Motor neuron (in vitro differentiated cells): ENCODE measurements around the gene MADCAM1. TPM values are rescaled to one million over a fixed set of nuclear protein-coding genes. Genes with fewer than 3 reads are reported as not detected.
"Not testable (repeated sequence)": the region's sequence is repeated elsewhere in the genome, so short reads cannot be mapped to it uniquely, and the experiment has no call there.

Experiments used
- ATAC-seq, 8 experiments: fragments of 200-7000 bp; cut with Tn5 transposase; replicated peaks in 6 of 8; 2 replicates each; pipeline ENCODE4 v1.8.0; 2021; ENCODE audit warnings: mild to moderate bottlenecking in 8 of 8, moderate library complexity in 8 of 8
- H3K27ac ChIP-seq, 2 donors: fragments of 250-450 bp; sonication (Bioruptor Pico); 2 replicates each; pipeline ENCODE4 v1.9.0; 2021; ENCODE audit warnings: antibody characterized with exemption in 2 of 2, mild to moderate bottlenecking in 2 of 2, moderate library complexity in 1 of 2
- H3K4me1 ChIP-seq, 2 donors: fragments of 250-450 bp; sonication (Bioruptor Pico); replicated peaks in 1 of 2; 2 replicates each; pipeline ENCODE4 v1.6.1; 2021; ENCODE audit warnings: antibody characterized with exemption in 2 of 2, mild to moderate bottlenecking in 2 of 2, moderate library complexity in 1 of 2
- H3K4me3 ChIP-seq, 5 donors: fragments of 250-450 bp; sonication (Bioruptor Pico); 2 replicates each; pipeline ENCODE4 v1.9.0; 2021; ENCODE audit warnings: antibody characterized with exemption in 5 of 5, mild to moderate bottlenecking in 5 of 5, moderate library complexity in 4 of 5
- WGBS, 10 experiments: fragments of 450-650 bp; shearing (Covaris generic); methylation state at CpG; one replicate each; pipeline ENCODE4 v1.0.0; 2022; 5-methylcytosine and 5-hydroxymethylcytosine counted together
- in situ Hi-C, 9 experiments: fragments of 400-800 bp; cut with MboI; loops; one replicate each; pipeline ENCODE4 v1.15.0; 2021; ENCODE audit warnings: low sequenced_read_pairs in 9 of 9, low pct_unique_long_range_greater_than_20kb in 2 of 9; ENCODE audit not compliant: unreplicated experiment in 9 of 9
- total RNA-seq, 8 experiments: library from RNA; unstranded; fragments of 300-600 nt; gene quantifications; 2 replicates each; pipeline versions ENCODE4 v1.2.3 to v1.2.4, GENCODE V29; 2022

Gene MADCAM1
- total RNA-seq, 8 experiments from 2014 or later: 0.27 to 1.3 (median 0.57) TPM

DNA sequence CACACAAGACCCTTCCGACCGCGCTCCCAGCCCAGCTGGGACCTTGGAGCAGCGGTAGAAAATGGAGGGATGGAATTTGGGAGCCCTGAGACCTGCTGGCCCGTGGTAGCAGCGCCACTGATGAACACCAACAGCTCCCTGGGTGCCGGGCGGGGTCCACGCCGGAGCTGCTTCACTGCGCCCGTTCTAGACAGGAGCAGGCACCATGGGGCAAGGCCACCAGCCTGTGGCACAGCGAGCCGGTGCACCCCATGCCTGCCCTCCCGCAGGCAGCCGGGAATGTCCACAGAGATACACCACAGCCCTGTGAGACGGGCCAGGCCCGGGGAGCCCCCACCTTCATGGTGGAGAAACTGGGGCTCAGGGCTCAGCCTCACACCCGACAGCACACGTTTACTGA is 25.6 kb upstream of the MADCAM1 start:
- H3K4me3 ChIP-seq: no peak overlapping the region
- in situ Hi-C loops: no loop called here
- H3K27ac ChIP-seq: no peak overlapping the region
- H3K4me1 ChIP-seq: no peaks in the 10 kb centered on the region
- 40 to 100% (median 80%) methylated on average over 1 to 12 of the region's 20 CpGs; no CpG with 5 or more reads in 4 of the 10 experiments for WGBS, 10 experiments
- ATAC-seq: no peak

DNA sequence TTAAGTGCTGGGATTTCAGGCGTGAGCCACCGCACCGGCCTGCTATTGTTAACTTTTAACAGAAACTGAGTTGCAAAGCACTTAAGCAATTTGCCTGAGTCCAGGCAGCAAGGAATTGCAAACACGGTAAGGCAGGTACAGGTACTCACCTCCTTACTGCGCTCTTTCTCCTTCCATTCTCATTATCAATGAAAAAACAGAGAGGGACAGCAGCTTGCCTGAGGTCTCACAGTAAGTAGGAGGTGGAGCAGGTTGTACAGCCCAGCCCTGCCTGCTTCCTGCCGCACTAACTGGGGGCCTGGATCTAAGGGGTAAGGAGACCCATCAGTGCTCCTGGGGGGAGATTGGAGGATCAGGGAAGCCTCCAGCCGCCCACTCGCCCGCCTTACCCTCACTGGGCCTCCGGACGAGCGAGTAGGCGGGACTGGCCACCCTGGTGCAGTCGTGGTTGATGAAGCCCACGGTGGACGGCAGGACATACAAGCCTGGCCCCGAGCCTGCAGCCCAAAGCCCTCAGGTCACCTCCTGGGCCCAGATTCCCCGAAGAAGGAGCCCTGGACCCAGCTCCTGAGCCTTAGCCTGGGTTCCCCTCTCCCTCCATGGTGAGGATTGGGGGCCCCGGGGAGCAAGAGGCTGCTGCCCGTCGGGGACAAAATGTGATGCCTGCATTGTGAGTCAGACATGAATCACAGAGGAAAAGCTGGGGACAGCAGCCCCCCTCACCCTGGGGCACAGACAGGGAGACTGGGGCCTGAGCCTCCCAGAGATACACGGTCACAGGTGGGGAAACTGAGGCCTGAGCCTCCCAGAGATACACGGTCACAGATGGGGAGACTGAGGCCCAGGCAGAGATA is 24.1 kb upstream of the MADCAM1 start:
- in situ Hi-C loops: no loop called here
- 58 to 100% (median 81%) methylated on average over 1 to 21 of the region's 23 CpGs; no CpG with 5 or more reads in 4 of the 10 experiments for WGBS, 10 experiments
- Histone ChIP-seq H3K4me1 (no peaks in the 10 kb centered on the region), H3K27ac (no peak overlapping the region), H3K4me3 (no peak overlapping the region)
- peak in 1 of 8 experiments; percentile 7 for ATAC-seq

DNA sequence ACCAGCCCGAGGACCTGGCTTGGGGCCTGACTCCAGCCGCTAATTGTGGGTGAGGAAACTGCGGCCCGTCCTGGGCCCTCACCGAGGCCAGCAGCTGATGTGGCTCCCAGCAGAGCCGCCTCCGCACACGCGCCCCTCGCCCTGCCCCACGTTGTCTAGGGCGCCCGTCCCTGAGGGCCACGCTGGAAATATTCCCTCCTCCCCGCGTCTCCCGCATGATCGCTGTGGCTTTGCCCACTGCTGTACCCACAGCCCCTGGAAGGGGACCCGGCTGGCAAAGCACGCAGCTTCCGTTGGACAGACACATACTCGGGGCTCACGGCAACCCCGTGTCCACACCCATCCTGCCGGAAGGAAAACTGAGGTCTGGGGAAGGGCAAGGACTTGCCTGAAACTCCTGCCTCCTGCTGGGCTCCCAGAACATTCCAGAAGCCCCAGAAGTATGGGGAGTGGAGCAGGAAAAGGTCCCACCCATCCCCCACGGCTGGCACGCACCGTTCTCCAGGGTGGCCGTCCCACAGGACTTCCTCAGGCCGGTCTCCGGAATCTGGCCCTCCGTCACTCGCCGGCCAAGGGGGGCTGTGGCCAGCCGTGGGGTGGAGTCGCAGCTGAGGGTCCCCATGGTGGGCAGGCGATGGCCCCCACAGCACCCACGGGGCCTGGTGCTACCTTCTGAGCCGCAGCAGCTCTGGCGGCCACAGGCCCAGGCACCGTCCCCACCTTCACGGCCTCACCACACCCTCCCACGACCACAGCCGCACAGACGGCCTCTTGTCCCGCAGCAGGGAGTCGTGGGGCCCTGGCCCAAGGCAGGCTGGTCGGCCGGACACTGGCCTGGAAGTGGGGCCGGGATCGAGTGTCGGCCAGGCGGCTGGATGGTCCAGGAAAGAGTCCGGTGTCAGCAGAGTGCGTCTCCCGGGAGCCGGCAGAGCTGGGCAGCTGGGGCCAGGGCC is 21.9 kb upstream of the MADCAM1 start:
- Histone ChIP-seq H3K27ac (no peak overlapping the region), H3K4me1 (peaks cover 0 to 7% of the 10 kb centered on the region in 2 donors), H3K4me3 (no peak overlapping the region)
- in situ Hi-C loops: no loop called here
- peak in 3 of 8 experiments; percentile 5 to 13 (median 9) for ATAC-seq
- WGBS, 10 experiments: 79 to 90% (median 90%) methylated on average over 2 to 10 of the region's 57 CpGs; no CpG with 5 or more reads in 7 of the 10 experiments

DNA sequence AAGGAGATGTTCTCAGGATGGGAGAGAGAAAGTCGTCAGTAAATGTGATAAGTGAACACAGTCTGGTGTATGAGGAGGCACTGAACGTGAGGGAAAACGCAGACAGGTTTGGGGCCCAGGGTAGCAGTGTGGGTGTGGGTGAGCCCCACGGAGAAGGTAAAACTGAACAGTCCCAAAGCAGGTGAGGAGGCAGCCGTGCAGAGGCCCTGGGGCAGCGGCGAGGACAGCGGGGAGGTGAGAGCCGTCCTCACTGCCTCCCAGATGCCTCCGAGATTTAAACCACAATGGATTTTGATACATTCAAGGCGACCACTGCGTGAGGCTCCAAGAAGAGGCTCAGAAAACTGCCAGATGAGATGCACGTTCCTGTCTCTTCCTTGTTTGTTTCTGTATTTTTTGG is 20.9 kb upstream of the MADCAM1 start:
- in situ Hi-C loops: no loop called here
- no peak overlapping the region for H3K4me3 ChIP-seq
- WGBS, 10 experiments: 57 to 100% (median 71%) methylated on average over 1 to 10 of the region's 13 CpGs; no CpG with 5 or more reads in 2 of the 10 experiments
- ATAC-seq: no peak
- peaks cover 0 to 7% of the 10 kb centered on the region in 2 donors for H3K4me1 ChIP-seq
- no peak overlapping the region for H3K27ac ChIP-seq

DNA sequence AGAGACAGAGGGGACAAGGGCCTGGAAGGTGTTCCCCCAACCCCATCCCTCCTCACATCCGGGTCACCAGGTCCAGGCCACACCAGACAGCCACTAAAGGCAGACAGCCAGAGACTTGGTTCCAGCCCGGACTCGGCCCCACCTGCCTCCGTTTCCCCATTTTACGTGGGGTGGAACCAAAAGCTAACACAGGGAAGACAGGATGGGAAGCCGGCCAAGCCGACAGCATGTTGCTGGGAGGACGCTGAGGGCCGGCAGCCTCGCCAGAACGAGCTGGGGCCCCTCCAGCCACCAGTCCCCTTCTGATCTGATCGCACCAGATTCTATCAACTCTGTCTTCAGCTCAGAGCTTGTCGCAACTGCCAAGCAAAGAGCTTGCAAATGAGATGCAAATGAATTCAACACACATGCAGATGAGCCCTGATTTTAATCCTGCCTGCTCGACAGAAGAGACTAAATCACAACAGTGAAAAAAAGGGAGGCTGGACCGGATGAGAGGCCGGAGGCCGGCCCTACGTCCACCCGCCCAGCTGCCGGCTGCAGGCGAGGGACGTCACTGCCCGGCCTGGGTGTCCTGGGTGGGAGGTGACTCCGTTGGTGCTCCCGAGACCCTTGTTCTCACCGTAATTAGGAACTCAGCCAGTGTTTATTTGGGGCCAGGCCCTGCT is 17.9 kb upstream of the MADCAM1 start:
- in situ Hi-C loops: no loop called here
- peak in 6 of 8 experiments; percentile 39 to 73 (median 47) for ATAC-seq
- peaks cover 0 to 7% of the 10 kb centered on the region in 2 donors for H3K4me1 ChIP-seq
- no peak overlapping the region for H3K4me3 ChIP-seq
- no peak overlapping the region for H3K27ac ChIP-seq
- WGBS, 10 experiments: 16 to 72% (median 65%) methylated on average over 5 to 14 of the region's 26 CpGs; no CpG with 5 or more reads in 5 of the 10 experiments

DNA sequence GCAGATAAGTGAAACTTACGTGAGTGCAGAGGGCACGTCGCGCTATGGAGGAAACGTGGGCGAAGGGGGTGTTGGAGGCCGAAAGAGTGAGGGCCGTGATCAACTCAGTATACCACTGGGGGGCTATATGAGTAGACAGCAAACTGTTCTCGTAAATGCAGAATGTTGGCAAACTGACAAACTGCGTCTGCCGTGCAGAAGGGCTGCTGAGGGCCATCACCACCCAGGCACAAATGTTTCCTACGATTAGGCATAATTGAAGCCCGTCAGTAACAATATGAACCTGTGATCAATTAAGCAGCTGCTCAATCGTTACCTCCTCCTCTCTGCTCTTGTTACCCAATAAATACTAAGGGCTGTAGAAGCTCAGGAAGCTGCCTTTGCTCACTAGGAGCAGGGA is 17.3 kb upstream of the MADCAM1 start:
- WGBS, 10 experiments: 18 to 80% (median 73%) methylated on average over 1 to 11 of the region's 14 CpGs; no CpG with 5 or more reads in 3 of the 10 experiments
- H3K27ac ChIP-seq: no peak overlapping the region
- in situ Hi-C loops: no loop called here
- peaks cover 0 to 7% of the 10 kb centered on the region in 2 donors for H3K4me1 ChIP-seq
- H3K4me3 ChIP-seq: no peak overlapping the region
- no peak for ATAC-seq

DNA sequence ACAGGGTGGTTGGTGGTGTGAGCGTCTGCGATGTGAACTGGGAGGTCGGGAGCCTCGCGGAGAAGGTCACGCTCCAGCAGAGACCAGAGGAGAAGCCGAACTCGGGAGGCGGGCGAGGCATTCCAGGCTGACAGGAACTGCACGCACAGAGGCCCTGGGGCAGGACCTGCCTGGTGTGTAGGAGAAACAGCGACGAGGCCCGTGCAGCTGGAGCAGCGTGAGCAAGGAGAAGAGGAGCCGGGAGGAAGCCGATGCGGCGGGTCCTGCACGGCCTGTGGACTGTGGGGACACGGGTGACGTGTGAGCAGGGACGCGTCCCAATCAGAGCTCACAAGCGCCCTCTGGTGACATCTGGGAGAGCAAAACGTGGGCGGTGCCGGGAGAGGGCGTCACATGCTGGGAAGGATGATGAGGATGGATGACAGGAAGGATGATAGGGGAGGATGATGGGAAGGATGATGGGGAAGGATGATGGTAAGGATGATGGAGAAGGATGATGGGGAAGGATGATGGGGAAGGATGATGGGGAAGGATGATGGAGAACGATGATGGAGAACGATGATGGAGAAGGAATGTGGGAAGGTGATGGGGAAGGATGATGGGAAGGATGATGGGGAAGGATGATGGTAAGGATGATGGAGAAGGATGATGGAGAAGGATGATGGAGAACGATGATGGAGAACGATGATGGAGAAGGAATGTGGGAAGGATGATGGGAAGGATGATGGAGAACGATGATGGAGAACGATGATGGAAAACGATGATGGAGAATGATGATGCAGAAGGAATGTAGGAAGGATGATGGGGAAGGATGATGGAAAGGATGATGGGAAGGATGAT is 16.1 kb upstream of the MADCAM1 start:
- peaks cover 2 to 11% of the 10 kb centered on the region in 2 donors for H3K4me1 ChIP-seq
- peak overlapping the region in 1 of 5 donors; percentile 5 for H3K4me3 ChIP-seq
- in situ Hi-C loops: no loop called here

DNA sequence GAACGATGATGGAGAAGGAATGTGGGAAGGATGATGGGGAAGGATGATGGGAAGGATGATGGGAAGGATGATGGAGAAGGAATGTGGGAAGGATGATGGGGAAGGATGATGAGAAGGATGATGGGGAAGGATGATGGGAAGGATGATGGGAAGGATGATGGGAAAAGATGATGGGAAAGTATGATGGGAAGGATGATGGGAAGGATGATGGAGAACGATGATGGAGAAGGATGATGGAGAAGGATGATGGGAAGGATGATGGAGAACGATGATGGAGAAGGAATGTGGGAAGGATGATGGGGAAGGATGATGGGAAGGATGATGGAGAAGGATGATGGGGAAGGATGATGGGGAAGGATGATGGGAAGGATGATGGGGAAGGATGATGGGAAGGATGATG is 15.2 kb upstream of the MADCAM1 start:
- in situ Hi-C loops, ATAC-seq, H3K27ac ChIP-seq, H3K4me3 ChIP-seq: not testable (repeated sequence)
- 64 to 95% (median 84%) methylated on average over 1 to 3 of the region's 3 CpGs for WGBS, 10 experiments
- H3K4me1 ChIP-seq: peaks cover 11 to 19% of the 10 kb centered on the region in 2 donors

More for the DNA sequence above, 16.1 kb upstream of the MADCAM1 start:
- peak; percentile 55 to 95 (median 70) for ATAC-seq
- 30 to 66% (median 43%) methylated on average over 2 to 36 of the region's 36 CpGs for WGBS, 10 experiments
- no peak overlapping the region for H3K27ac ChIP-seq

DNA sequence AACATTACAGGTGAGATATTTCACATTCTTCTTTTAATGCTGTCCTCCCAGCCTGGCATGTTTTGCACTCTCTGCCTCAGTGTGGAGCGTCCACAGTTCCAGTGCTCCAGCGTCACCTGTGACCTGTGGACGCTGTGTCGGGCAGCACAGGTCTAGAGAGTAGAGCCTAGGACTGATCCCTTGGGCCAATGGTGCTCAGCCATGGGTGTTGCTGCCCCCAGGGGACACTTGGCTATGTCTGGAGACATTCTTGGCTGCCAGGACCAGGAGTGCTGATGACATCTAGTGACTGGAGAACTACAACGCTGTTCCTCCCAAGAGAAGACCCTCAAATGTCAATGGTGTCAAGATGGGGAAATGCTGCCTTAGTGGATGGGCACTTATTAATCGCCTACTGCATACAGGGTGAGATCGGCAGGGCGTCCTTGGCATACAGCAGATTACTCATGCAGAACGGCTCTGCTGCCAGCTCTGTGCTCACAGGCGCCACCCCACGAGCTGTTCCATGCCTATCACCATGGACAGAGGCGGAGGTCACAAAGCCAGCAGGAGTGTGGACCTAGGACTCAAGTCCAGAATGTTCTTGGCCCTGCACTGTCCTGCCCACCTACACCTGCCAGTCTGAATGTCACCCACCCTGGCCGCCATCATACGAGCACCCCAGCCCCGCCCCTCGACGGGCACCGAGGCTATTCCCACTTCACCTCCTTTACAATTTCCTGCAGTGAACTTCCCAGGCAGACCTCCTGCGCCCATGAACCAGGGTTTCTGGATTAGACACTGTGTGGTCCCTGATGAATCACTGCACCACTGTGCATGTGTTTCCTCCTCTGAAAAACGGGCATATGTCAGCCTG is 13.9 kb upstream of the MADCAM1 start:
- no peak for ATAC-seq
- in situ Hi-C loops: no loop called here
- Histone ChIP-seq H3K4me3 (no peak overlapping the region), H3K4me1 (peaks cover 14 to 23% of the 10 kb centered on the region in 2 donors), H3K27ac (no peak overlapping the region)
- 46 to 100% (median 74%) methylated on average over 1 to 13 of the region's 20 CpGs; no CpG with 5 or more reads in 2 of the 10 experiments for WGBS, 10 experiments

DNA sequence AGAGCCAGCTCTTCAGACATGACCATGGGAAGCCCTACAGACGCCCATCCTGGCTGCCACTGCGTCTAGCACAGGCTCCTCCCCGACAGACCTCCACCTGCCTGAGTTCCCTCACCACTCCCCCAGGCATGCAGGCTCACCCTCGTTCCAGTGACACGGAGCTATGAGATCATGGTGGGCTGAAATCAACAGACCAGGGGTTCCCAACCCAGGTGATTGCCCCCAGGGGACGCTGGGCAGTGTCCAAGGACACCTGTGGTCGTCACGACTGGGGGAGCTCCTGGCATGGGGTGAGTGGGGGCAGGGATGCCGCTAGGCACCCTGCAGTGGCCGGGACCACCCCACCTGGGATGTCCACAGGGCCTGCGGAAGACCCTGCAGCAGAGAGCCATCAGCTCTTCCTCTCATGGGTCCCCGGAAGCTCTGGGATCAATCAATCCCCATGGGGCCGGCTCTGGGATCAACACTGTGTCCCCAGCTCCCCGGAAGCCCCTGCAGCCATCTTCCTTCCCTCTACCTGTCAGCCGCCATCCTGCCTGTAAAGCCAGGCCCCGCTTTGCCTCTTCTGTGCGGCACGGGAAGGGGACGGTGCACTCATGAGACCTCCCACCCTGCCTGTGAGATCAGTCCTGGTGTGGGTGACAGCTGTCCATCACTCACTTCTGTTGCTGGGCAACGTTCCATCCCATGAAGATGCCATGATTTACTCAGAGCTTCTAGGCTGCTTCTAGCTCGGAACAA is 12.8 kb upstream of the MADCAM1 start:
- WGBS, 10 experiments: 12 to 84% (median 72%) methylated on average over 4 to 15 of the region's 21 CpGs; no CpG with 5 or more reads in 1 of the 10 experiments
- Histone ChIP-seq H3K27ac (no peak overlapping the region), H3K4me1 (peaks cover 18 to 24% of the 10 kb centered on the region in 2 donors), H3K4me3 (no peak overlapping the region)
- in situ Hi-C loops: no loop called here
- no peak for ATAC-seq

DNA sequence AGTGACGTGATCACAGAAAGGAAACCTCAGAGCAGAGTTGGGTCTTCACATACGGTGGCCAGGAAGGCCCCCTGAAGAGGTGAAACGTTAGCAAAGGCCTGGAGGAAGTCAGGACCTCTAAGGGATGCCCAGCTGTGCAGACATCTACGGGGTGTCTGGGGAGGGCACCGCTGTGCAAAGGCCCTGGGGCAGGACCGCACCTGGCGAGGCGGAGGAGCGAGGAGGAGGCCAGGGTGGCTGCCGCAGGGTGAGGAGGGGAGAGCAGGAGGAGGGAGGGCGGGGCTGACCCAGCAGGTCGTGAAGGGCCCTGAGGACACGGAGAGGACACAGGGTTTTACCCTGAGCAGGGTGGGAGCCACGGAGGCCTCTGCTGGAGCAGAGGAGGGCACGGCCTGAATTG is 11.8 kb upstream of the MADCAM1 start:
- in situ Hi-C loops: no loop called here
- Histone ChIP-seq H3K4me1 (peaks cover 18 to 19% of the 10 kb centered on the region in 2 donors), H3K27ac (no peak overlapping the region), H3K4me3 (no peak overlapping the region)
- WGBS, 10 experiments: 69 to 75% methylated on average over 2 to 3 of the region's 15 CpGs; no CpG with 5 or more reads in 8 of the 10 experiments
- no peak for ATAC-seq
